CD14-positive monocyte (primary cell): Measurements from ENCODE around the gene RBFOX2. TPM values are rescaled to one million over a fixed set of nuclear protein-coding genes. Genes with fewer than 3 reads are reported as not detected.

Experiments
- DNase-seq, 3 donors: peaks; one replicate each; pipeline ENCODE4 v3.0.0-alpha.2; 2011 to 2022
- H2AFZ ChIP-seq: 2 replicates; pipeline ENCODE4 v1.6.0; 2012; ENCODE audit warnings: mild to moderate bottlenecking, low read depth, low read length, inconsistent platforms; ENCODE audit not compliant: insufficient read depth, poor library complexity, severe bottlenecking
- H3K27ac ChIP-seq, 2 donors: 1 replicate in 1 of 2; 2 replicates in 1 of 2; pipeline ENCODE4 v1.5.1; 2012 to 2013; ENCODE audit warnings: low read length in 2 of 2, control low read depth in 1 of 2, inconsistent platforms in 1 of 2, low read depth in 1 of 2, mild to moderate bottlenecking in 1 of 2
- H3K27me3 ChIP-seq, 2 donors: one replicate each; pipeline versions ENCODE4 v1.6.0 to v1.6.1; 2011 to 2013; ENCODE audit warnings: low read length in 2 of 2; ENCODE audit not compliant: control insufficient read depth in 2 of 2, insufficient read depth in 2 of 2
- H3K36me3 ChIP-seq, 2 donors: replicated peaks in 1 of 2; 1 replicate in 1 of 2; 2 replicates in 1 of 2; pipeline versions ENCODE4 v1.5.1 to v1.6.1; 2012 to 2013; ENCODE audit warnings: low read length in 2 of 2, control low read depth in 1 of 2, inconsistent platforms in 1 of 2, mild to moderate bottlenecking in 1 of 2; ENCODE audit not compliant: insufficient read depth in 2 of 2, control insufficient read depth in 1 of 2
- H3K4me1 ChIP-seq, 2 donors: 1 replicate in 1 of 2; 2 replicates in 1 of 2; pipeline versions ENCODE4 v1.5.1 to v1.6.1; 2012 to 2013; ENCODE audit warnings: low read length in 2 of 2, control low read depth in 1 of 2, inconsistent platforms in 1 of 2, mild to moderate bottlenecking in 1 of 2, moderate library complexity in 1 of 2; ENCODE audit not compliant: insufficient read depth in 2 of 2, control insufficient read depth in 1 of 2
- H3K4me2 ChIP-seq: replicated peaks from 2 replicates; pipeline ENCODE3; 2012; ENCODE audit warnings: low read length, moderate library complexity, mild to moderate bottlenecking; ENCODE audit not compliant: poor library complexity, severe bottlenecking; ENCODE audit errors: extremely low read depth
- H3K4me3 ChIP-seq, 3 experiments: fragments of 200-600 bp in 1 of 3; sonication (generic) in 1 of 3; replicated peaks in 1 of 3; 1 replicate in 2 of 3; 2 replicates in 1 of 3; pipeline ENCODE4 v1.5.1; 2011 to 2013; ENCODE audit warnings: low read length in 3 of 3, mild to moderate bottlenecking in 3 of 3, control low read depth in 2 of 3, low read depth in 2 of 3, inconsistent platforms in 1 of 3, moderate library complexity in 1 of 3
- H3K79me2 ChIP-seq: 2 replicates; pipeline ENCODE4 v1.6.0; 2012; ENCODE audit warnings: mild to moderate bottlenecking, control low read depth, inconsistent platforms, low read length, moderate library complexity; ENCODE audit not compliant: insufficient read depth
- H3K9ac ChIP-seq: 2 replicates; pipeline ENCODE4 v1.6.0; 2017; ENCODE audit warnings: low read length, mild to moderate bottlenecking; ENCODE audit not compliant: insufficient read depth, poor library complexity, severe bottlenecking
- H3K9me3 ChIP-seq, 2 donors: replicated peaks in 1 of 2; 1 replicate in 1 of 2; 2 replicates in 1 of 2; pipeline versions ENCODE4 v1.5.1 to v1.6.1; 2012 to 2013; ENCODE audit warnings: low read length in 2 of 2, control low read depth in 1 of 2; ENCODE audit not compliant: control insufficient read depth in 1 of 2, insufficient read depth in 1 of 2
- H4K20me1 ChIP-seq: 2 replicates; pipeline ENCODE4 v1.6.0; 2012; ENCODE audit warnings: mild to moderate bottlenecking, low read length, control low read depth, moderate library complexity; ENCODE audit not compliant: insufficient read depth
- H3K27ac Mint-ChIP-seq, 7 donors: one replicate each; pipeline ENCODE4 v1.8.0; 2020; ENCODE audit warnings: mild to moderate bottlenecking in 7 of 7, mixed read lengths in 7 of 7, moderate library complexity in 6 of 7, inconsistent platforms in 2 of 7
- H3K27me3 Mint-ChIP-seq, 3 donors: one replicate each; pipeline ENCODE4 v1.8.0; 2021 to 2022; ENCODE audit warnings: low read depth in 3 of 3, mild to moderate bottlenecking in 3 of 3, mixed read lengths in 3 of 3, moderate library complexity in 3 of 3, inconsistent platforms in 1 of 3
- H3K36me3 Mint-ChIP-seq, 2 donors: one replicate each; pipeline ENCODE4 v1.8.0; 2020; ENCODE audit warnings: mixed read lengths in 2 of 2, inconsistent platforms in 1 of 2, mild to moderate bottlenecking in 1 of 2
- H3K4me1 Mint-ChIP-seq: one replicate; pipeline ENCODE4 v1.8.0; 2020; ENCODE audit warnings: mild to moderate bottlenecking, mixed read lengths
- H3K4me3 Mint-ChIP-seq, 2 donors: one replicate each; pipeline ENCODE4 v1.8.0; 2020; ENCODE audit warnings: mild to moderate bottlenecking in 2 of 2, mixed read lengths in 2 of 2, moderate library complexity in 1 of 2
- H3K9me3 Mint-ChIP-seq, 7 donors: one replicate each; pipeline ENCODE4 v1.8.0; 2020 to 2022; ENCODE audit warnings: mixed read lengths in 7 of 7, mild to moderate bottlenecking in 6 of 7, moderate library complexity in 6 of 7, inconsistent platforms in 2 of 7
- WGBS: methylation state at CpG from one replicate; pipeline ENCODE4 v1.1.5; 2013; ENCODE audit warnings: missing lambda C conversion rate; ENCODE audit not compliant: insufficient coverage; 5-methylcytosine and 5-hydroxymethylcytosine counted together
- intact Hi-C, 2 donors: fragments of 100-400 bp; cut with micrococcal nuclease; formaldehyde crosslinking; loops; one replicate each; pipeline versions ENCODE4 v1.15.0 to v1.15.1; 2023
- polyA plus RNA-seq, 3 donors: library from polyadenylated mRNA; depleted of rRNA in 1 of 3; unstranded in 2 of 3; stranded (reverse) in 1 of 3; fragments of 300-500 nt in 2 of 3; fragments of >200 nt in 1 of 3; fragmentation: Illumina TruSeq in 2 of 3; gene quantifications; 1 replicate in 2 of 3; 2 replicates in 1 of 3; pipeline ENCODE4 v1.2.3, GENCODE V29; 2012 to 2021
- TF ChIP-seq, protein P1 (sequence below): fragments of 200-600 bp; IDR thresholded peaks from one replicate; pipeline ENCODE4 v1.8.0; 2022; ENCODE audit warnings: antibody characterized with exemption, mild to moderate bottlenecking

RBFOX2 gene
- polyA plus RNA-seq, 3 donors, result not detected

- DNase-seq, result no peak
- TF ChIP-seq, protein P1, sequence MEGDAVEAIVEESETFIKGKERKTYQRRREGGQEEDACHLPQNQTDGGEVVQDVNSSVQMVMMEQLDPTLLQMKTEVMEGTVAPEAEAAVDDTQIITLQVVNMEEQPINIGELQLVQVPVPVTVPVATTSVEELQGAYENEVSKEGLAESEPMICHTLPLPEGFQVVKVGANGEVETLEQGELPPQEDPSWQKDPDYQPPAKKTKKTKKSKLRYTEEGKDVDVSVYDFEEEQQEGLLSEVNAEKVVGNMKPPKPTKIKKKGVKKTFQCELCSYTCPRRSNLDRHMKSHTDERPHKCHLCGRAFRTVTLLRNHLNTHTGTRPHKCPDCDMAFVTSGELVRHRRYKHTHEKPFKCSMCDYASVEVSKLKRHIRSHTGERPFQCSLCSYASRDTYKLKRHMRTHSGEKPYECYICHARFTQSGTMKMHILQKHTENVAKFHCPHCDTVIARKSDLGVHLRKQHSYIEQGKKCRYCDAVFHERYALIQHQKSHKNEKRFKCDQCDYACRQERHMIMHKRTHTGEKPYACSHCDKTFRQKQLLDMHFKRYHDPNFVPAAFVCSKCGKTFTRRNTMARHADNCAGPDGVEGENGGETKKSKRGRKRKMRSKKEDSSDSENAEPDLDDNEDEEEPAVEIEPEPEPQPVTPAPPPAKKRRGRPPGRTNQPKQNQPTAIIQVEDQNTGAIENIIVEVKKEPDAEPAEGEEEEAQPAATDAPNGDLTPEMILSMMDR, result no peak
- no peak overlapping the region for H3K27ac Mint-ChIP-seq
- no peak overlapping the region for H3K4me3 Mint-ChIP-seq
- H3K36me3 ChIP-seq, result no peaks in the 10 kb centered on the region
- H2AFZ ChIP-seq, result no peak overlapping the region
- no peaks in the 10 kb centered on the region for H3K9me3 ChIP-seq
- no peaks in the 10 kb centered on the region for H3K4me1 Mint-ChIP-seq
- no peak overlapping the region for H3K27ac ChIP-seq
- H4K20me1 ChIP-seq, result no peaks in the 10 kb centered on the region
- no peak overlapping the region for H3K4me2 ChIP-seq
- peaks cover 0 to 1% (median 0%) of the 10 kb centered on the region in 3 donors for H3K27me3 Mint-ChIP-seq
- H3K9me3 Mint-ChIP-seq, result no peaks in the 10 kb centered on the region
- H3K79me2 ChIP-seq, result no peaks in the 10 kb centered on the region
- H3K4me1 ChIP-seq, result no peaks in the 10 kb centered on the region
- H3K9ac ChIP-seq, result no peak overlapping the region
- no peaks in the 10 kb centered on the region for H3K36me3 Mint-ChIP-seq
- no peaks in the 10 kb centered on the region for H3K27me3 ChIP-seq
- intact Hi-C loops, result no loop called here
- no peak overlapping the region for H3K4me3 ChIP-seq
Measured at GRCh38 chr22:35930933-35931332, 97.7 kb downstream of the RBFOX2 start.

GRCh38 chr22:35928285-35928798 lies 100.3 kb downstream of the RBFOX2 start:
- Mint-ChIP-seq H3K4me1 (no peaks in the 10 kb centered on the region), H3K27me3 (peaks cover 0 to 1% (median 0%) of the 10 kb centered on the region in 3 donors), H3K4me3 (no peak overlapping the region), H3K9me3 (no peaks in the 10 kb centered on the region), H3K27ac (no peak overlapping the region), H3K36me3 (no peaks in the 10 kb centered on the region)
- Histone ChIP-seq H2AFZ (no peak overlapping the region), H3K4me2 (no peak overlapping the region), H3K4me3 (no peak overlapping the region), H3K4me1 (no peaks in the 10 kb centered on the region), H3K27ac (no peak overlapping the region), H3K27me3 (no peaks in the 10 kb centered on the region), H4K20me1 (no peaks in the 10 kb centered on the region), H3K9me3 (no peaks in the 10 kb centered on the region), H3K36me3 (no peaks in the 10 kb centered on the region), H3K79me2 (no peaks in the 10 kb centered on the region), H3K9ac (no peak overlapping the region)
- DNase-seq, result no peak
- 100% methylated on average over 2 of the region's 3 CpGs for WGBS
- TF ChIP-seq, protein P1, result no peak
- intact Hi-C loops, result no loop called here
